Tibial nerve (tissue), 3 donors: Measurements from ENCODE around the gene KCNMA1.

ENCODE experiments used
- CTCF ChIP-seq, 5 experiments: fragments of 200-600 bp in 3 of 5; fragments of 450-650 bp in 2 of 5; sonication (generic) in 3 of 5; IDR thresholded peaks; one replicate each; pipeline ENCODE4 v1.5.1; 2016 to 2019; ENCODE audit warnings: antibody characterized with exemption in 5 of 5, mild to moderate bottlenecking in 3 of 5, moderate library complexity in 2 of 5
- POLR2A ChIP-seq, 2 donors: fragments of 450-650 bp; IDR thresholded peaks; one replicate each; pipeline ENCODE4 v1.6.1; 2017; ENCODE audit warnings: antibody characterized with exemption in 2 of 2, mild to moderate bottlenecking in 2 of 2, moderate library complexity in 2 of 2

GRCh38 chr10:77231884-77232610 is 405.6 kb downstream of the KCNMA1 start:
- no peak for TF ChIP-seq CTCF (IDR thresholded peaks at IDR 0.05)
- no peak for TF ChIP-seq POLR2A (IDR thresholded peaks at IDR 0.05)
